OCI-M2 (cell line): Measurements from ENCODE around the gene SVBP.
"Not testable (repeated sequence)": the region's sequence is repeated elsewhere in the genome, so short reads cannot be mapped to it uniquely, and the experiment has no call there.

Experiments used
- DNase-seq: peaks from one replicate; lab custom pipeline; 2025; ENCODE audit not compliant: unreplicated experiment; lab: John Stamatoyannopoulos, UW

The SVBP gene

DNA sequence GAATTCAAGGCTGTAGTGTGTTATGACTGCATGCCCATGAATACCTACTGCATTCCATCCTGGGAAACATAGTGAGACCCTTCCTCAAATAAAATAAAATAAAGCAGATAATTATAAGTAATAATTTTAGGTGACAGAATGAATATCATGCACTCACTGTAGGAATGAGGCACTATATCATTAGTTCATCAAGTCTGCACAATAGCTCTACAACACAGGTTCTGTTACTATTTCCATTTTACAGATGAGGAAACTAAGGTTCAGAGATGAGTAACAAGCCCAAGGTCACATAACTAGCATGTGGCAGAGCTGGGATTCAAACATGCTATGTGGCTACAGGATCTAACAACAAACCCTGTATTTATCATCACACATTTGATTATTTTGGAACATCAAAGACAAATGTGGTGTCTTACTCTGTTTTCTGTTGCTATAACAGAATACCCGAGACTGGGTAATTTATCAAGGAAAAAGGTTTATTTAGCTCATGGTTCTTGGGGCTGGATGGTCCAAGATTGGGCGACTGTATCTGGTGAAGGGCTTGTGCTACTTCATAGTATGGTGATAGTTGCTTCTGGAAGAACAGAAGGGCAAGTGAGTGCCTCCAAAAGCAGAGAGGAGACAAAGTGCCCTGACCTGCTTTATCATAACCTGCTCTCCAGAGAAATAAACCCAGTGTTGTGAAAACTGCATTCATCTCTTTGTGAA, 24.4 kb upstream of the SVBP start:
- DNase-seq = no peak

DNA sequence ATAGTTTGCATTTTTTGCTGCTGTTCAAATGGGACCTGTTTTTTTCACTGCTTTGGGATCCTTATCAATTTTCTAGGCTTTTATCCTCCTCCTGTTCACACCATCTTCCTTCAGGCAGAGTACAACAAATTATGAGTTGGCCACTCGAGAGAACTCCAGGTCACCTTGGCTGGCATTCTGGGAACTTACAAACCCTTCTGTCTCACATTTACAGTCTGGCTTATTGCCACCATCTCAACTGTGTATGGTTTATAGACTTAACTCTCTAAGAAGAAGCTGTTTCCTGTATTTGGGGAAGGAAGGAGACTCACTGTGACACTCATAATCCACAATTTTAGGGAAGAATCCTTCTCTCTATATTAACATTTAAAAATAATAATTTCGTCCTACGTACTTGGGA, 23.8 kb upstream of the SVBP start:
- no peak for DNase-seq

DNA sequence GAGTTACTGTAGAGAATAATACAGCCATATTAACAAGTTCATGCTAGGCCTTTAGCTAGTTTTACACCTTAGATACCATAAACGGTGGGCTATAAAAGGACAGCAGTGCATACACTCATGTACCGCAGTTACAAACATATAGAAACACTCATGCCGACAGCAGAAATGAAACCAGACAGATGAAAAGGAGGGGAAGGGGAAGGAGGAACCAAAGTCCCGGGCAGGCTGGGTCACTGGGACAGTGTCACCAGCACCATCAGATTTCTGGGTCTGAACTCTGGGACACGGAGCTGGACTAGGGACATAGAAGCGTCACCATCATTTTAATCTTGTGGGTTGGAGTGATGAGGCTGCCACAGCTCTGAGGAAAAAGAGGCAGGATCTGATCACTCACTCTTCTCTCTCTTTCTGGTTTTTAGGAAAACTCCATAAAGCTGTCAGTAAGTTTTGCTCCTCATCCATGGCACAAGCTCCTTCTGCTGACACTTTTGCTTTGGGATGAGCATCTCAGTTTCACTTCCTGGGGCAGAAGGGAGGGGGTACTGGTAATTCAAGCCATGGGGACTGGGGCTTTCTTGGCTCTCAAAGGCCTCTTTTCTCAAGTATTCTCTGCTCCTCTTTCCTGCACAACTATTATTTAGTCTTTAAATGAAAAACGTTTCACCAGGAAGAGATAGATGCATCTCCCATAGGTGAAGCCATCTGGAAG, 21.4 kb upstream of the SVBP start:
- DNase-seq = no peak

- no peak for DNase-seq
Observed at GRCh38 chr1:42837709-42838108, 20.5 kb upstream of the SVBP start.

DNA sequence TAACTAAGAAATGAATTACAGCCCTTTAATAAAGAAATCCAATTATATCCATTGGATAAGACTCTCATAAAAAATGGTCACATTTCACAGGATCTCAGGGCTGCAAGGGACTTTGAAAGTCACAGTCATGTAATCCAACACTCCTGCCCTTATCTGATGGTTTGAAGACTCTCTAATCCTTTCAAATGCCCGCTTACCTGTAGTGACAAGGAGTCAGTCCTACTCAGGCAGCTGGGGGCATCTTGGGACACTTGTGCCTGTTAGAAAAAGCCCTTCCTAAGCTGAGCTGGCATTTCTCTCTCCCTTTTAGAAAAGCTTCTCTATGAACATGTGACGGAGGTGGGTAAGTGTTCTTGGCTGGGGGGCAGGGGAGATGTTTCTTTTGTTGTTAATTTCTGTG, 18.2 kb upstream of the SVBP start:
- DNase-seq = no peak

DNA sequence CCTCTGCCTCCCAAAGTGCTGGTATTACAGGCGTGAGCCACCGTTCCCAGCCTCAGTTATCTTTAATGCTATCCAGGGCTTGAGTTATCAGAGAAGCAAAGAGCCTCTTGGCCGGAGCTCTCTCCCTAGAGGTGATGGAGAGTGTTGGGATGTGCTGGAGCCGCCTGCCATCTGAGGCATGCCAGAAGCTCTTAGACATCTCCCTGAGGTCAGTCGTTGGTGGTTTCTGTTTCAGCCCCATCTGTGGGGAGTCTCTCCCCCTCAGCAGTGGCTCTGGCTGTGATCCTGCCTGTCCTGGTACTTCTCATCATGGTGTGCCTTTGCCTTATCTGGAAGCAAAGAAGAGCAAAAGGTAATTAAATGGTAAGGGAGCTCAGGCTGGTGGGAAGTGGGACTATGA, 17.6 kb upstream of the SVBP start:
- DNase-seq = no peak

- no peak for DNase-seq
Observed at GRCh38 chr1:42833981-42834380, 16.8 kb upstream of the SVBP start.

- DNase-seq = no peak
Observed at GRCh38 chr1:42832641-42833240, 15.5 kb upstream of the SVBP start.

DNA sequence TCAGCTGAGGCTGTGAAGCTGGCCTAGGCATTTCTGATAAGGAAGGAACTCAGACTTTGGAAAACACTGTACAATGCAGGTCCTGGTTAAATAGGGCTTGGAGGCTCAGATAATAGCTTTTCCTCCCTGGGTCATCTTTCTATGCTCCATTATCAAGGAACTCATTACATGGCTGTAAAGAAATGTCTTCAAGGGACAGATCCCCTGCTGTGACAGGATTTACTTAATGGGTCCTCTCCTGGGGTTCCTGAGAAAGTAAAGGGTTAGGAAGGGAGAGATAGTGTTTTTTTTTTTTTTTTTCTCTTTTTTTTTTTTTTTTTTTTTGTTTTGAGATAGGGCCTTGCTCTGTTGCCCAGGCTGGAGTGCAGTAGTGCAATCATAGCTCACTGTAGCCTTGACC, 14.1 kb upstream of the SVBP start:
- peak; percentile 38 for DNase-seq

DNA sequence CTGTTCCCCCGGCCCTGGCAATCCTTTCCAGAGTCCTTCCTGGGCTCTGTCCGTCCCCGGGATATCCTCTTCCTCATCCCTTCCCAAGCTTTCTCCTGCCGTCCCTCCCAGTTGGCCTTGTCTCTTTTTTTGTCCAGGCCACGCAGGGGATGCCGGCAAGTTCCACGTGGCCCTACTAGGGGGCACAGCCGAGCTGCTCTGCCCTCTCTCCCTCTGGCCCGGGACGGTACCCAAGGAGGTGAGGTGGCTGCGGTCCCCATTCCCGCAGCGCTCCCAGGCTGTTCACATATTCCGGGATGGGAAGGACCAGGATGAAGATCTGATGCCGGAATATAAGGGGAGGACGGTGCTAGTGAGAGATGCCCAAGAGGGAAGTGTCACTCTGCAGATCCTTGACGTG, 13.4 kb upstream of the SVBP start:
- DNase-seq = no peak

GRCh38 chr1:42825036-42825851, 8.0 kb upstream of the SVBP start:
- DNase-seq = peak; percentile 59

DNA sequence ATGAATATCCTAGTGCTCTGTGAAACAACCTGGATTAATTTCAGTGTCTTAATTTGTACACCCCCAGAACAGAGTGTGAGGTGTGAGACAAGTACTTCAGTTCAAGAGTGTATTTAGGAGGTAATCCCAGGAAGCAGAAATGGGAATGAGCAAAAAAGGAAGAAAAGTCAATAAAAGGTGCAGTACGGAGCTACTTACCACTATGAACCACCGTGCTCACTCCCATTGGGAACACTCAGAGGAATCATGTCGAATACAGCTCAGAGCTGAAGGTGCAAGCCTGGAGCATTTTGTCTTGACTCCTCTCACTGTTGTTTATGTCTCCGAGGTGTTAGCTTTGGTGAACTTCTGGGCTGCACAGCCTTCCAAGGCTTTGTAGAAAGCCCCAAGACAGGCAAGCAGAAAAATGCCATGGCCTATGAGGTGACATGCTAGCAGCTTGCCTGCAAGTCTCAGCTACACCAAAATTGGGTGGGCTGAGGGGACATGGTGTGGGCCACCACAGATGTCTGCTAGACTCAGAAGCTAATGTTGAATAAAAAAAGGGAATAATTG, 7.4 kb upstream of the SVBP start:
- no peak for DNase-seq

DNA sequence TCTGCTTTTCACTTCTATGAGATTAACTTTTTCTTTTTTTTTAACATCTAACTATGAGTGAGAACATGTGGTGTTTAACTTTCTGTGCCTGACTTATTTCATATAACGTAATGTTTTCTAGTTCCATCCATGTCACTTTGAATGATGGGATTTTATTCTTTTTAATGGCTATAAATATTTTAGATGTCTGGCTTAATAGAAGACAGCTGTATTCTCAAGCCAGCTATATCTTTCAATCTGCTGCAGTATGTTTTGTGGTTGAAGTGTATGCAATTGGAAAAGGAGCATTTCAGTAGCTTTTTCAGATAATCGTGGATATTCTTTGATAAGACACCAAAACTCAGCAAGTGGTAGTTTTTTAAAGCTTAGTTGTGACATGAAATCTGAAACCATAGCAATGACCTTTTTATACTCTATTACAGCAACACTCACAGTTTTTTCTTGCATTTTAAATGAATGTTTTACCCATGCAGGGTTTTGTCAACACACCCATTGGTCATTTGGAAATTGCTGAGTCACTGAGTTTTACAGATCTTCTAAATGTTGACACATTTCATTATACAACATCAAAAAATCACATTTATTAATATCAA, 5.7 kb upstream of the SVBP start:
- no peak for DNase-seq

DNA sequence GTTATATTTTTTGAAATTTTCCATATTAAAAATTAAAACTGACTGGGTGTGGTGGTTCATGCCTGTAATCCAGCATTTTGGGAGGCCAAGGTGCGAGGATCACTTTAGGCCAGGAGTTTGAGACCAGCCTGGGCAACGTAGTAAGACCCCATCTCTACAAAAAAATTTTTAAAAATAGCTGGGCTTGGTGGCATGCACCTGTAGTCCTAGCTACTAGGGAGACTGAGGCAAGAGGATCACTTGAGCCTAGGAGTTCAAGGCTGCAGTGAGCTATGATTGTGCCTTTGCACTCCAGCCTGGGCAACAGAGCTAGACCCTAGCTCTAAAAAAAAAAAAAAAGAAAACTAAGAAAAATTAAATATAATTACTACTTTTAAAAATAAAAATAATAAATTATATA, 4.5 kb upstream of the SVBP start:
- no peak for DNase-seq

DNA sequence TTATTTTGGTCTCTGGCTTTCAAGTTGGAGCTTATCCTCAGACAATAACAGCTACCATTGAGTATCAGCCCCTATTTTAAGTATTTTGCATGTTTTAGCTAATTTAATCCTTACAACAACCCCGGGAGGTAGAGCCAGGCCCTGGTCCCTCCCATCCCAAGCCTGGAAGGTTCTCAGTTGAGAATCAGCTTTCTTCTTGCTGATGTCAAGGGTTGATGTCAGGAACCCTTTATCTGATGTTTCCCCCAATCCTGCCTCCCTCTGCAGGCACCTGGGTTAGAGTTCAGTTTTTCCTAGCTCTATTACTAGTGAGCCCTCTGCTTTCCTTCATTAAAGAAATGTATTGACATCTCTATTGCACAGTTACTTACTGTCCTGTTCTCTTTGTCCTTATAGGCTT, 3.6 kb upstream of the SVBP start:
- DNase-seq = no peak

- DNase-seq = no peak
Observed at GRCh38 chr1:42817976-42818375, 779 bp upstream of the SVBP start.

GRCh38 chr1:42817440-42817767, 207 bp upstream of the SVBP start:
- DNase-seq = no peak

- DNase-seq = no peak
Observed at GRCh38 chr1:42815941-42816584, 1.1 kb downstream of the SVBP start.

- DNase-seq = not testable (repeated sequence)
Observed at GRCh38 chr1:42814815-42815214, 2.4 kb downstream of the SVBP start.

DNA sequence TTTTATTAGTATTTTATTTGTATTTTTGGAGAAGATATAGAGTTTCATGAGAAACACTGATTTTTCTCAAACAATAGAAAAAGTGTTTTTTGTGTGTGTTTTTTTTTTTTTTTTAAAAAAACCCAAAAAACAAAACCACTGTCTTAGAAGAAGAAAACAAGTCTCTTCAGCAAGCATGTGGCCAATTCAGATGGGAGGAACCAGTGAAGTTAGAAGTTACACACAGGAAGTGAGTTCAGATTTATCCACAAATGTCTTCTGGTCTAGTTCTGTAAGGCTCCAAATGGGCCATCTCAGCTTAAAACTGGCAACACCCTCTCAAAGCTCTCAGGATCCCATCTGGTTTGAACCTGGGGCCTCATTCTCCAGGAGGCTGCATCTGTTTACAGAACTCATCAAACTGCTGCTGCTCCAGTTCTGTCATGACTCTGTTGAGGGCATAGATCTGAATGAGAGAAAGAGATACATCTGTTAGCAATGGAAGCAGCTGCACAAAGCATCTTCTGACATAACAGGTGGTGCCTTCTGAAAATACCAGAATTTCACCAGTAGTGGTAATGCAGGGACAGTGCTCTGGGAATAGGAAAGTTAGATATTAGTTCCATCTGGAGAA, 10.0 kb downstream of the SVBP start:
- DNase-seq = no peak
